Activated T-cell treated with anti-CD3 and anti-CD28 coated beads for 4 hours (primary cell): Measurements from ENCODE around the gene NCAM1.

Source experiments
- DNase-seq: peaks from one replicate; pipeline ENCODE4 v3.0.0-alpha.2; 2020

Gene NCAM1

GRCh38 chr11:112971195-112971594 is 10.0 kb downstream of the NCAM1 start:
- DNase-seq: no peak

- DNase-seq: no peak
Observed at GRCh38 chr11:112971827-112972226, 10.6 kb downstream of the NCAM1 start.

- no peak for DNase-seq
Observed at GRCh38 chr11:112972399-112973145, 11.4 kb downstream of the NCAM1 start.

GRCh38 chr11:112975051-112975450 is 13.8 kb downstream of the NCAM1 start:
- no peak for DNase-seq

- no peak for DNase-seq
Observed at GRCh38 chr11:112975493-112975892, 14.3 kb downstream of the NCAM1 start.

GRCh38 chr11:112977755-112978154 is 16.5 kb downstream of the NCAM1 start:
- DNase-seq: no peak

- no peak for DNase-seq
Observed at GRCh38 chr11:112983887-112984286, 22.7 kb downstream of the NCAM1 start.

GRCh38 chr11:112989198-112989597 is 28.0 kb downstream of the NCAM1 start:
- DNase-seq: no peak

- no peak for DNase-seq
Observed at GRCh38 chr11:112993808-112994207, 32.6 kb downstream of the NCAM1 start.

GRCh38 chr11:112995423-112996090 is 34.3 kb downstream of the NCAM1 start:
- DNase-seq: no peak

- no peak for DNase-seq
Observed at GRCh38 chr11:112996994-112997393, 35.8 kb downstream of the NCAM1 start.

GRCh38 chr11:112997857-112998466 is 36.7 kb downstream of the NCAM1 start:
- no peak for DNase-seq

GRCh38 chr11:112999520-112999919 is 38.3 kb downstream of the NCAM1 start:
- DNase-seq: no peak

- DNase-seq: no peak
Observed at GRCh38 chr11:113001709-113002108, 40.5 kb downstream of the NCAM1 start.

- DNase-seq: no peak
Observed at GRCh38 chr11:113006896-113007445, 45.8 kb downstream of the NCAM1 start.

GRCh38 chr11:113014262-113015097 is 53.3 kb downstream of the NCAM1 start:
- no peak for DNase-seq

- DNase-seq: no peak
Observed at GRCh38 chr11:113015098-113015455, 53.9 kb downstream of the NCAM1 start.

GRCh38 chr11:113016905-113017304 is 55.7 kb downstream of the NCAM1 start:
- DNase-seq: no peak

GRCh38 chr11:113018913-113019312 is 57.7 kb downstream of the NCAM1 start:
- DNase-seq: no peak

GRCh38 chr11:113019711-113020110 is 58.5 kb downstream of the NCAM1 start:
- DNase-seq: no peak

- no peak for DNase-seq
Observed at GRCh38 chr11:113021111-113021510, 59.9 kb downstream of the NCAM1 start.

GRCh38 chr11:113022262-113022661 is 61.0 kb downstream of the NCAM1 start:
- DNase-seq: no peak

GRCh38 chr11:113023228-113023627 is 62.0 kb downstream of the NCAM1 start:
- DNase-seq: no peak
